Upper lobe of left lung (tissue), 4 donors: Measurements from ENCODE around the gene ZNF880.

Experiments
- EP300 ChIP-seq, 4 donors: sonication (generic); formaldehyde crosslinking; IDR thresholded peaks; one replicate each; pipeline ENCODE4 v1.5.1; 2017; ENCODE audit warnings: antibody characterized with exemption in 4 of 4, control low read depth in 2 of 4
- POLR2A ChIP-seq, 4 donors: fragments of 450-650 bp; IDR thresholded peaks; one replicate each; pipeline ENCODE4 v1.5.1; 2016 to 2017; ENCODE audit warnings: antibody characterized with exemption in 4 of 4, mild to moderate bottlenecking in 2 of 4

DNA sequence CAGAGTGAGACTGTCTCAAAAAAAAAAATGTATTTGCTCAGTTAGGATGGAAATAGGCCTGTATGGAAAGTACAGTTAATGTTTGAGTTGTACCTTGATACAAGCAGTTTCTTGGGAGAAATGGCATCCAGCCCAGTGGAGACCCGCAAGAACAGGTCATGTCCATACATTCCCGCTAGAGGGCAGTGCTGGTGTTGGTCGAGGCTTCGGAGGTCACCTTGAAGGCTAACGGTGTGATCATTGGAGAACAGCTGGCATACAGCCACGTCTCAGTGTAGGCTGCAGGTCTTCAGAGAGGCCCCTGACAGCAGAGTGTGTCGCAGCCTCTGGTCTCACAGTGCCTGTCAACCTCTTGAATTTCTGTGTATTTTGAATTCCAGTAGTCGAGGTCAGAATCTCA, 26.2 kb upstream of the ZNF880 start:
- TF ChIP-seq POLR2A (IDR thresholded peaks at IDR 0.05) (no peak), EP300 (IDR thresholded peaks at IDR 0.05) (no peak)
